ENCODE results near the gene CLSTN2.

DNA sequence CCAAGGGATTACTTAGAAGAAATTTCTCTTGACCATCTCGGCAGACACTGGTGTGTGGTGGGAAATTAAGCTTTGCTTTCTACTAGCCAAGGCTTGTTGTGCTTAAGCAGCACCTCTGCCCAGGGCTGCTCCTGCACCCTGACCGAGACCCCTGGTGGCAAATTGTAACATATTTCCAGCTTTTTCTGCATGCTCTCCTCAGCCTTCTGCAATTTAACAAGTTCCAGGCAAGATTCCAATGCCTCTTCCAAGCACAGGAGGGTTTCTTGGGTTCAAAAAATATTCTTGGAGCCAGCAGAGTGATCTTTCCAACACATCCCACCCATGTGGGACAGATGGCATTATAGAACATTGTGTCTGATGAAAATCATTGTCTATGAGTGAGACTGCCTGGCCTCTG is 210.5 kb downstream of the CLSTN2 start:
- TF ChIP-seq POLR2A (IDR thresholded peaks at IDR 0.05; ENCODE audit: low read depth, low read length) (no peak), PAX5 (IDR thresholded peaks at IDR 0.05; ENCODE audit: insufficient read depth, low read length, severe bottlenecking) (no peak), POLR2AphosphoS5 (IDR thresholded peaks at IDR 0.05; ENCODE audit: low read depth, low read length) (no peak)
